AG08396 (cell line): ENCODE measurements around the gene CABP4.

Experiments
- DNase-seq: peaks from one replicate; pipeline ENCODE4 v3.0.0; 2012; ENCODE audit warnings: low spot score, mixed read lengths

CABP4 gene

DNA sequence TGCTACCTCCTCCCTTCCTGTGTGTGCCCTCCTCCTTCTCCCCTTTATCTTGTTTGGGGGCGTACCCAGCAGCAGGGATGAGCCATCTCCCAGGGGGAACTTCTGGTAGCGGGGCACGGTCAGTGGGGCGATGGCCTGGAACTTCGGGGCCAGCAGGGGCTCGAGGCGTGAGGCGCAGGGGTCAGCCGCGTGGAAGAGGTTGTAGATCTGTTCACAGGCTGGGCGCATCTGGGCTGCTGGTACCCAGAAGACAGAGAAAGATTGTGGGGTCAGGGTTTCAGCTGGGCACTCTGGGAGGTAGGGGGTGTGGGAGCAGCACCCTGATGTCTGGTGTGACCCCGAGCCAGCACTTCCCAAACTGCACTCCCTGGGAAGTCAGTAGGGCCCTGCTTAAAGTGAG is 41.0 kb downstream of the CABP4 start:
- DNase-seq = no peak

GRCh38 chr11:67497656-67498291 is 42.6 kb downstream of the CABP4 start:
- no peak for DNase-seq

DNA sequence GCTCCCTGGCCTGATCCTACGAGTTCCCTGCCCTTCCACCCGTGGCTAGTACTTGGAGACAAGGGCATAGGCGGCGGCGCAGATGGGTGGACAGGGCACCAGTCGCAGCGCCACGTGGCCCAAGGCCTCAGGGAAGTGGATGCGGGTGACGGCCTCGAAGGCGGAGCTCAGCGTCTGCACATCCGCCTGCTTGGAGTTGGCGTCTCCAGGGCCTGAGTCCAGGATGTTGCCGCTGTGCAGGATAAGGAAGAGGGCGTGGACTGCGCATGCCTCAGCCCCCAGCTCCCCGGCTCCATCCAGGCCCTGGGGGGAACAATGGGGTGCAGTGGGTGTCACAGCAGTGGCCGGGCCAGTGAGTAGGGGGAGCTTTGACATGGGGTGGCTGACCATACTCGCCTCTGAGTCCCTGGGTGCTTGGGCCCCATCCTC is 43.4 kb downstream of the CABP4 start:
- no peak for DNase-seq

- DNase-seq = no peak
These were observed 44.8 kb downstream of the CABP4 start for GRCh38 chr11:67499808-67500483.

DNA sequence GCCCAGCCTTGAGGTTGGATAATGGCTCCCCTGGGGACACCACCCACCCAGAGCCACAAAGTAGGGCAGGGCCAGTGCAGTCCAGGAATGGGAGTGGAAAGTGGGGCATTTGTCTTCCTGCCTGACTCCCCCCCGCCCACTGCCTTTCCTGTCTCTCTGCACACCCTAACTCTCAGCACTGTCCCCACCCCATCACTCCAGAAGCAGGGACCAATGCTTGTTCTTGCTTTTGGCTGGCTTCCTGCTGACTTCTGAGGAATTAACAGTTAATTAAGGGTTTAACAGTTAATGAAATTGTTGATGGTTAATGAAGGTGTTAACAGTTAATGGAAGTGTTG is 45.3 kb downstream of the CABP4 start:
- no peak for DNase-seq

GRCh38 chr11:67500831-67501715 is 45.9 kb downstream of the CABP4 start:
- DNase-seq = no peak

DNA sequence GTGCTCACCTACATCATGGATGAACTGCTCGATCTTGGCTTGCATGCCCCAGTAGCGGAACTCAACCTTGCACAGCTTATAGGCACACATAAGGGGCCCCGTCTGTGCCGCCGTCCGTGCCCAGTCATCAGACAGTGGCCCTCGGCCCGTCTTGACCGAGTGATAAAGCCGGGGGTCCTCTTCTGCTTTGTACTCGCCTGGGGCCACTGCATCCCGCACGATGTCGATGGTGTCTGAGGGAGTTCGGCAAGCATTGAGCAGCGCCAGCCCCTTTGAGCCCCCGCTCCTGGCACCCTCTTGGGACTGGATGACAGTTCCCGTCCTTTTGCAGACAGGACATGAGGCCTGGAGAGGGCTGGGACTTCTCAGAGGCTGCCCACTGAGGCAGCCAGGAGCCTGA is 46.7 kb downstream of the CABP4 start:
- DNase-seq = no peak

DNA sequence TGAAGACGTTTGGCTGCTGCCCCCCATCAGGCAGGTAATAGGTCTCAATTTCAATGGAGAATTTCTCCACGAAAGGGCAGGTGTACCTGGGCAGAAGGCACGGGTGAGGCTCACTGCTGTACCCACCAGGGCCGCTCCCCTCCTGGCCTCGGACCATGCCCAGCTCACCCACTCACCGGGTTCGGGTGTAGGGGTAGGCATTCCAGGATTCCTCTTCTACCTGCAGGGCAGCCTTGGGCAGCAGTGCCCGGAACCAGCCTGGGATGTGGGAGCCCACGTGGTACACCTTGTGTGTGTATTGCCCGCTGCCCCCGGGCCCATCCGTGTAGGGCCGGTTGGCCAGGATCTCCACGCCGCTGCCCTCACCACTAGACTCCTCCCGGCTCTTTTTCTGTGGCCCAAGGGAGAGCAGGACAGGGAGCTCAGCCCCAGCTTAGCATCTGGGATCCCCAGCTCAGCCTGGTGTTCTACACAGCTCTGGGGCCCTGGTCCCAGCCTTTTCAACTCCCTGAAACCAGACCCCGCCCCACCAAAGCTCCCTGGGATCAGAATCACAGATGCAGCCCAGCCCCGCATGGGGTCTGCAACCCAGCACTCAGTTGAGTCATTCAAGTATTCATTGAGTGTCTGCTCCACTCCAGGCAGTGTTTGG is 47.3 kb downstream of the CABP4 start:
- no peak for DNase-seq

GRCh38 chr11:67503119-67504004 is 48.2 kb downstream of the CABP4 start:
- DNase-seq = no peak

DNA sequence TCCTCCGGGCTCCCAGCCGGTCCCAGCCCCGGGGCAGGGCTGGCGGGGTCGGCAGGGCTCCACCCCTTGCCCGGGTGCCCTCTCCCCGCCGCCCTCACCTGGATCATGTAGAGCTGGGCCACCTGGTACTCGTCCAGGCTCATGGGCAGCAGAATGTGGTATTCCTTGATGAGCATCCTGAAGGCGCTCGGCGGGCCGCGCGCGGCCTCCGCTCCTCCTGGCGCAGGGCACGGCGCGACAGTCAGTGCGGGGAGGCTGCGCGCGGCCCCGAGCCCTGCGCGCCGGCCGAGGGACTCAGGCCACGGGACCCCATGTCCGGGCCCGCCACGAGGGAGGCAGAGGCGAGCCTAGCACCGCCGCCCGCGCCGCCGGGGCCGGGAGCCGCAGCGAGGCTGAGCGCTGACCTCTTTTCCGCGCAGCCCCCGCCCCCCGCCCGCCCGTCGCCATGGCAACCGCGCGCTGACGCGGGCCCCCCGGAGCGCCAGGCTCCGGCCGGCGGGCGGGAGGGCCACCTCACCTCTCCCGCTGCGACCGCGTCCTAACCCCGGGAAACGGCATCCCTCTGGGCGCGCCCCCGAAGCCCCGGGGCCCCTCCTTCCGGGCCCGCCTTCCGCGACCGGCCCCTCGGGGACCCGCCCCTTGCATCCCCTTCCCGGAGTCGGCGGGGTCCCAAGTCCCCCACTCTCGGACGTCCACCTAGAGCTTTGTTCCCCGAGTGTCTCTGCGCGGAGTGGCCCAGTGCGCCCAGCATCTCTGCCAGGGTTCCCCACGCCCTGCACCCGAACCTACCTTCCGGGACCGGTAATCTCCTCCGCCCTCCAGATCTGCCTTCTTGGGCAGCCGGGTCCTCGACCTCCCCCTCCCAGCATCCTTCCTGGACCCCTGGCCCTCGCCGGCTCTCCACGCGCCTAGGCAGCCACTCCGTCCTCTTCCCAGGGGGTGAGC is 49.1 kb downstream of the CABP4 start:
- DNase-seq = peak; percentile 81

- DNase-seq = peak; percentile 80
These were observed 49.9 kb downstream of the CABP4 start, which contains the start of gene PITPNM1 for GRCh38 chr11:67504950-67505581. Gene PITPNM1 (minus strand): TSS chr11:67505363. CDS start chr11:67504180, 1,183 bp downstream.

GRCh38 chr11:67505605-67506396 is 50.6 kb downstream of the CABP4 start:
- DNase-seq = peak; percentile 96

GRCh38 chr11:67506426-67507051 is 51.4 kb downstream of the CABP4 start:
- no peak for DNase-seq

DNA sequence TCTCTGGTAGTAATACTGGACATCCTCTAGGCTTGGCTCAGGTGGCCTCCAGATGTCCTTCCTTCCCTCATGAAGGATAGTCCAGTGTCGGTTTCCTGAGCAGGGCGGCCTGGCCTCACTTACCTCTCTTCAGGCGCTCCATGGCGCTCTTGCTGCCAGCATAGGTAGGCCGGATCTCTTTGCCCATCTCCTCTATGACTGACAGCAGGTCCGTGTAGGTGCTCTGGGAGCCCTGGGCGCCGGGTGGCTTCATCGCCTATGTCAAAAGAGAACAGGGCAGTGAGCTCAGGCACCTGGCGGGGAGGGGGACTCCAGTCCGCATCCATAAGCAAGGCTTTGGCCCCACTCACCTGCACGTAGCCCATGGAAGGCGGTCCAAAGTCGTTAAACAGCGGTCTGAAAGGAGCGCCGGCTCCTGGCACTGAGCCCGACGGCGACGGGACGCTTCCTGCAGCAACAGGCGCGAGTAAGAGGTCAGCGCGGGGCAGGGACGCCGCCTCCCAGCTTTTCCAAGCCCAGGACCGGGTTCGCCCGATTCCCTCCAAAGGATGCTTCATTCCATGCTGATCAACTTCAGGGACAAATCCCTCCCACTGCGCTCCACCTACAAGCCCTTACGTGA is 52.2 kb downstream of the CABP4 start:
- DNase-seq = no peak

DNA sequence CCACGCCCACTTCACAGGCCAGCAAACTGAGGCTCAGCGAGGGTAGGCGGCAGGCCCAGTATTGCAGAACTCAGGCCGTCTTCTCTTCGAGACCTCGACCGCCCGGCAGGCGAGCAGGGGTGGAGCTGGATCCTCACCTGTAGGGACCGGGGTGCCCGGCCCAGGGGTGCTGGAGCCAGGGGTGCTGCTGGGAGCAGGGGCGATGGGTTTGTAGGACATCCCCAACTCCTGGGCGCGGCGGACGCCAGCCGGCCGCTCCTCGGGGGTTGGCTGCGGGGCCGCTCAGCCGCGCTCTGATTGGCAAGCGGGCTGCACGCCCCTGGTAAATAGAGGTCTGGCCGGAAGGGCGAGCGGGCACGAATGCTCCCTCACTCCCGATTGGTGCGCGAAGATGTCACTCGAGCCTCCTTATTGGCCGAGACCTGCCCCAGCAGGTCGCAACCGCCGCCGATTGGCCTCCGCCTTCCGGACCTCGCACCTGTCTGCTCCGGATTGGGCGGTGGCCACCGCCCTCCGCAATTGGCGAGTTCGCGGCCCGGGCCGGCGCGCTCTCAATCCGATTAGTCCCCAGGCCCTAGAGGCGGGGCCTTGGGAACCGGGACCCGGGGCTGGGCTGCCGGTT is 52.8 kb downstream of the CABP4 start, which contains the start of gene CDK2AP2:
Gene CDK2AP2, minus strand, starts transcription at position 299 of the 622 bp plus-strand sequence. Its CDS starts 80 bp downstream, at position 219.
- DNase-seq = peak; percentile 100

GRCh38 chr11:67508486-67509121 is 53.5 kb downstream of the CABP4 start:
- DNase-seq = peak; percentile 99

GRCh38 chr11:67510023-67510345 is 54.8 kb downstream of the CABP4 start:
- no peak for DNase-seq
